ENCODE results near the gene EIF2S3B. TPM values are rescaled to one million over a fixed set of nuclear protein-coding genes. Genes with fewer than 3 reads are reported as not detected.

Gene EIF2S3B
- total RNA-seq, 1 experiment from 2014 or later: 0.34 TPM

DNA sequence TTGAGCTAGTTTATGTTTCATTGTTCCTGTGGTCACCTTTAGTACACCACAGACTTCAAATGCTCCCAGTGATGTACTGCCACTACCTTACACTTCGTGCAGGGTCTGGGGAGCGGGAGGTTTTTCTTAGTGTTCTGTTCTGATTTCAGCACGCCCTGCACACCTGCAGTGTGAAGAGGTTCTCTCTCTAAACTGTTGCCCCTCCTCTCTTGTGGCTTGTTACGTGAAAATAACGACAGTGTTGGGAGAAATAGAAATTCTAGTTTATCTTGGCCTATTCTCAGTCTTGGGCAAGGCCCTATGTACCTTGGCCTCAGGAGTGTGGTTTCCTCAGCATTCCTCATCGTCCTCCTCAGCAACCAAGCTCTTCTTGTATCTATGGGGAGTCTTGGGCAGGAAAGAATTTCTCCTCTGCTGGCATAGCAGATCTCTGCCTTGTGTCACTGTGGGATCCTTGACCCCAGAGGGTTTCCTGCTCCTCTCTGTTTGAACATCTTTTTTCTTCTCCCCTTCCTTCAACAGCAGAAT lies 48.6 kb downstream of the EIF2S3B start:
- no peak for DNase-seq (ENCODE audit: low read depth)

DNA sequence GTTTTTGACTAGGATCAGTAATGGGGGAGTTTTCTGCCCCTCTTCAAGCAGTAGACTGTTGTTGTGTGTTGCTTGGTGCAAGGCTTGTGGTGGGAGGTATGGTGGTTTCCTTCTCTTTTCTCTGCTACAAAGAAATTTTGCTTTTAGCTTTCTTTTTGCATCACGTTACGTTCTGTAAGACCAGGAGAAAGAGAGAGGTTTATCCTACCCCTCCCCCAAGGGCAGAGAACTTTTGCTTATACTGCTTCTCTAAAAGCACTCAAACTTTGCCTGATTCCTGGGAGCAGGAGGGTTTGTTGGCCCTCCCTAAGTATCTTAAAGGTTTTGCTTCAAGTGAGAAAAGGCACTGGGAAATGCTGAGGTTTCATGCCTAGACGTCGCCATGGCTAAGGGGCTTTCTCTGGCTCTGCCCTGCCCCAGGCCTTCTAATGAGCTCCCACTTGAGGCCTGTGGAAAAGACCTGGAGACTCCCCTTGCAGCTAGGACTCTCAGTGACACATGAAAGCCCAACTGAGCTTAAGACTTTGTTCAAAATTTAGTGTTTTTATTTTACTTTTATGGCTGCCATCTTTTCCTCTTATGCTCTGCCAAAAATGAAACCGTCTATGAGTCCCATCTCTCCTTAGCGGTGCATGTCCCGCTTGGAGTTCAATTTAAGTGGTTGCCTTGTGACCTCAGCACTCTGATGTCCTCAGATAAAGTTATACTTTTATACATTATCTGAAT lies 49.2 kb downstream of the EIF2S3B start:
- no peak for DNase-seq (ENCODE audit: low read depth)

DNA sequence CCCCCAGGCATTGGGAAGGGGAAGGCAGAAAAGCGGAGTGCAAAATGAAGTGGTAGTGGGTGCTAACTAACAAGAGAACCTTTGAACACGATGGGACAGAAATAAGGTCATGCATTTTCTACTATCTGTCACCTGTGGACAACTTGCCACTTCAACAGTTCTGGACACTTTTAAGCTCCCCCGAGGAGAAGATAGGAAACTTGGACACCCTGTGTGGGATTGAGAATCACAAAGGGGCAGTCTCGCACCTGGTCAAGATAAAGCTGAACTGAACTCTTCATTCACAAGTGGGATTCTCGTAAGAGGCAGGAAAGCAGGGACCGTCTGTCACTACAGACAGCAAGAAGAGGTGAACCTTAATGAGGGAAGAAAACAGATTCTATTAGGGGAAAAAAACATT lies 51.6 kb downstream of the EIF2S3B start:
- no peak for DNase-seq (ENCODE audit: low read depth)

DNA sequence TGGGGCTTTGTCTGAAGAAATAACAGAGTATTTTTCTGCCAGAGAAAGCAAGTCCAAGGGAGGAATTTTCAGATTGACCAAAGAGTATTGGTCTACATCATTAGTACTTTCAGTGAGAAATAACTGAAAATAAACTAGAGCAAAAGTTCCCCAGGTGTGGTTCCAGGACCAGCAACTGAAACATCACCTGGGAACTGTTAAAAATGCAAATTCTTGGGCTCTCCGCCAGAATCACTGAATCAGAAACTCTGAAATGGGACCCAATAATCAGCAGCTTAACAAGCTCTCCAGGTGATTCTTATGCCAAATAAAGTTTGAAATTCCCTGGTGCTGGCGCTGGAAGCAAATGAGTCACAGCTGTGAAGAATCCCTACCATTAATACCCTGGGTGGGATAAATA lies 52.1 kb downstream of the EIF2S3B start:
- no peak for DNase-seq (ENCODE audit: low read depth)

Other genes with a start within 250 kb of the EIF2S3B start
- gene KLRD1, start 198.0 kb upstream of the EIF2S3B start, total RNA-seq (2014; rRNA removed): not detected in 2 replicates
- 0.26 and 0.40 TPM in 2 replicates for gene KLRK1, start 115.8 kb upstream of the EIF2S3B start, total RNA-seq (2014; rRNA removed)
- not detected in 2 replicates for gene KLRC4, start 96.1 kb upstream of the EIF2S3B start, total RNA-seq (2014; rRNA removed)
- 0.63 TPM in 1 of 2 replicates, not detected in the other for gene KLRC3, start 85.3 kb upstream of the EIF2S3B start, total RNA-seq (2014; rRNA removed)
- gene KLRC2, start 69.9 kb upstream of the EIF2S3B start, total RNA-seq (2014; rRNA removed): 0.96 and 2.0 TPM in 2 replicates
- not detected in 2 replicates for gene KLRC1, start 52.5 kb upstream of the EIF2S3B start, total RNA-seq (2014; rRNA removed)
- 34.2 and 47.0 TPM in 2 replicates for gene MAGOHB, start 107.7 kb downstream of the EIF2S3B start, total RNA-seq (2014; rRNA removed)
- gene STYK1, start 168.2 kb downstream of the EIF2S3B start, total RNA-seq (2014; rRNA removed): 1.7 and 2.1 TPM in 2 replicates
- 137 and 159 TPM in 2 replicates for gene YBX3, start 217.4 kb downstream of the EIF2S3B start, total RNA-seq (2014; rRNA removed)